GM12878 (cell line): ENCODE results near the gene C6orf52.

Source experiments
- EP300 ChIP-seq, 2 experiments: fragments of 150-350 bp in 1 of 2; IDR thresholded peaks; 2 replicates each; pipeline ENCODE4 v1.6.1; 2011 to 2012; ENCODE audit warnings: low read depth in 2 of 2, low read length in 2 of 2, borderline replicate concordance in 1 of 2, improper control_type of control experiment in 1 of 2, inconsistent platforms in 1 of 2; ENCODE audit not compliant: control insufficient read depth in 1 of 2
- EZH2 ChIP-seq: IDR thresholded peaks from 2 replicates; pipeline ENCODE4 v1.6.1; 2012; ENCODE audit warnings: low read depth, mild to moderate bottlenecking, control low read depth, inconsistent platforms, low read length, borderline replicate concordance; ENCODE audit not compliant: control insufficient read depth
- NFYA ChIP-seq: IDR thresholded peaks from 2 replicates; pipeline ENCODE4 v1.6.1; 2011; ENCODE audit warnings: low read depth, mild to moderate bottlenecking, low read length, improper control_type of control experiment, borderline replicate concordance
- NKRF ChIP-seq: fragments of 450-650 bp; conservative IDR thresholded peaks from 2 replicates; pipeline ENCODE4 v1.6.1; 2017; ENCODE audit warnings: mild to moderate bottlenecking, moderate library complexity
- PBX3 ChIP-seq: IDR thresholded peaks from 2 replicates; pipeline ENCODE4 v1.6.1; 2011; ENCODE audit warnings: mild to moderate bottlenecking, low read depth, low read length, moderate library complexity; ENCODE audit not compliant: insufficient replicate concordance
- POLR2A ChIP-seq: IDR thresholded peaks from 2 replicates; pipeline ENCODE4 v1.6.1; 2011; ENCODE audit warnings: low read depth, mild to moderate bottlenecking, low read length
- RAD21 ChIP-seq: IDR thresholded peaks from 2 replicates; pipeline ENCODE4 v1.6.1; 2011; ENCODE audit warnings: mild to moderate bottlenecking, low read depth, low read length, moderate library complexity; ENCODE audit not compliant: insufficient read depth
- TBL1XR1 ChIP-seq: IDR thresholded peaks from 2 replicates; pipeline ENCODE4 v1.6.1; 2012; ENCODE audit warnings: low read depth, low read length, improper control_type of control experiment
- TF ChIP-seq, protein P1 (sequence below): fragments of 150-350 bp; IDR thresholded peaks from 2 replicates; pipeline ENCODE4 v1.6.1; 2016; ENCODE audit warnings: low read depth, low read length

DNA sequence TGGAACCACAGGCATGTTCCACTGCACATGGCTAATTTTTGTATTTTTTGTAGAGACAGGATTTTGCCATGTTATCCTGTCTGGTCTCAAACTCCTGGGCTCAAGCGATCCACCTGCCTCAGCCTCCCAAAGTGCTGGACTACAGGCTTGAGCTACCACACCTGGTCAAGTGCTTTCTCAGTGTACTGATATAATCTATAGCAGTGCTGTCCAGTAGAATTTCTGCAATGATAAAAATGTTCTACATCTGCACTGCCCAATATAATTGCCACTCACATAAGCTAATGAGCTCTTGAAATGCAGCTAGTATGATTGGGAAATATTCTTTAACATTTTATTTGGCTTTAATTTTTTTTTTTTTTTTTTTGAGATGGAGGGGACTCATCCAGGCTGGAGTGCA lies 64.2 kb downstream of the C6orf52 start:
- TF ChIP-seq NKRF = no peak
- no peak for TF ChIP-seq POLR2A
- no peak for TF ChIP-seq EZH2
- TF ChIP-seq, protein P1, sequence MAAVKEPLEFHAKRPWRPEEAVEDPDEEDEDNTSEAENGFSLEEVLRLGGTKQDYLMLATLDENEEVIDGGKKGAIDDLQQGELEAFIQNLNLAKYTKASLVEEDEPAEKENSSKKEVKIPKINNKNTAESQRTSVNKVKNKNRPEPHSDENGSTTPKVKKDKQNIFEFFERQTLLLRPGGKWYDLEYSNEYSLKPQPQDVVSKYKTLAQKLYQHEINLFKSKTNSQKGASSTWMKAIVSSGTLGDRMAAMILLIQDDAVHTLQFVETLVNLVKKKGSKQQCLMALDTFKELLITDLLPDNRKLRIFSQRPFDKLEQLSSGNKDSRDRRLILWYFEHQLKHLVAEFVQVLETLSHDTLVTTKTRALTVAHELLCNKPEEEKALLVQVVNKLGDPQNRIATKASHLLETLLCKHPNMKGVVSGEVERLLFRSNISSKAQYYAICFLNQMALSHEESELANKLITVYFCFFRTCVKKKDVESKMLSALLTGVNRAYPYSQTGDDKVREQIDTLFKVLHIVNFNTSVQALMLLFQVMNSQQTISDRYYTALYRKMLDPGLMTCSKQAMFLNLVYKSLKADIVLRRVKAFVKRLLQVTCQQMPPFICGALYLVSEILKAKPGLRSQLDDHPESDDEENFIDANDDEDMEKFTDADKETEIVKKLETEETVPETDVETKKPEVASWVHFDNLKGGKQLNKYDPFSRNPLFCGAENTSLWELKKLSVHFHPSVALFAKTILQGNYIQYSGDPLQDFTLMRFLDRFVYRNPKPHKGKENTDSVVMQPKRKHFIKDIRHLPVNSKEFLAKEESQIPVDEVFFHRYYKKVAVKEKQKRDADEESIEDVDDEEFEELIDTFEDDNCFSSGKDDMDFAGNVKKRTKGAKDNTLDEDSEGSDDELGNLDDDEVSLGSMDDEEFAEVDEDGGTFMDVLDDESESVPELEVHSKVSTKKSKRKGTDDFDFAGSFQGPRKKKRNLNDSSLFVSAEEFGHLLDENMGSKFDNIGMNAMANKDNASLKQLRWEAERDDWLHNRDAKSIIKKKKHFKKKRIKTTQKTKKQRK = no peak
- no peak for TF ChIP-seq NFYA
- no peak for TF ChIP-seq RAD21
- no peak for TF ChIP-seq EP300 (IDR thresholded peaks at IDR 0.05; ENCODE audit: borderline replicate concordance in 1 of 2, control insufficient read depth in 1 of 2, low read depth in 2 of 2, low read length in 2 of 2)
- no peak for TF ChIP-seq PBX3
- no peak for TF ChIP-seq TBL1XR1
